ENCODE results near the gene SLC25A14. TPM values are rescaled to one million over a fixed set of nuclear protein-coding genes. Genes with fewer than 3 reads are reported as not detected.

Gene SLC25A14
- total and polyA plus RNA-seq, 2 donors: 8.5 to 14.1 TPM

DNA sequence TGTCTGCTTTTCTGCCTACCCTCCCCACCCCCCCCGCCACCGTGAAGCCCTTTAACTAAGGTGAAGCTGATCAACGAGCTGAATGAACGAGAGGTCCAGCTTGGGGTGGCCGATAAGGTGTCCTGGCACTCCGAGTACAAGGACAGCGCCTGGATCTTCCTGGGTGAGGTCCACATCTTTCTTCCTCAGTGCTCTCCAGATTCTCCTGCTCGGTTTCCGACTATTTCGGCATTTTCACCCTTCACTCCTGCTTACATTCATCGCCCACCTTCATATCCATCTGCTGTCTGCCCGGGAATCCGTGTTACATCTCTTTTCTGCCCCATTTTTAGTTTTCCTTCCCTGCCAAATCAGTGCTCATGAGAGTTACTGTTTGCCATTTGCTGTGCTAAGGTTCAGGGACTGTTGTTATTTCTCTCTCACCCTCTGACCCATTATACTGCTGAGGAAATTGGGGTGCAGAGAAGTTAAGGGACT, 62.5 kb downstream of the SLC25A14 start:
- DNase-seq (ENCODE audit: extremely low spot score): no peak
- Histone ChIP-seq H3K36me3 (ENCODE audit: insufficient read depth) (no peaks in the 10 kb centered on the region), H3K4me3 (ENCODE audit: low read depth, low read length) (peak overlapping the region; percentile 68), H3K4me1 (ENCODE audit: insufficient read depth) (no peaks in the 10 kb centered on the region), H3K27ac (ENCODE audit: low read depth) (no peak overlapping the region)
- WGBS: under 1% methylated on average over 13 of the region's 13 CpGs

DNA sequence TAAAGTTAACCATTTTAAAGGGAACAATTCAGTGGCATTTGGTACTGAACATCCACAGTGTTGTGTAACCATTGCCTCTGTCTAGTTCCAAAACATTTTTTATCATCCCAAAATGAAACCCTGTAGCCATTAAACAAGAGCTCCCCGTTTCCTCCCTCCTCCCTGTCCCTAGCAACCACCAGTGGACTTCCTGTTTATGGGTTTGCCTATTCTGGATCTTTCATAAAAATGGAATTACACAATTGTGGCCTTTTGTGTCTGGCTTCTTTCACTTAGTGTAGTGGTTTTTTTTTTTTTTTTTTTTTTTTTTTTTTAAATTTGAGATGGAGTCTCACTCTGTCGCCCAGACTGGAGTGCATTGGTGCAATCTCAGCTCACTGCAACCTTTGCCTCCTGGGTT, 73.7 kb downstream of the SLC25A14 start:
- H3K27ac ChIP-seq (ENCODE audit: low read depth): no peak overlapping the region
- H3K4me3 ChIP-seq (ENCODE audit: low read depth, low read length): no peak overlapping the region
- H3K4me1 ChIP-seq (ENCODE audit: insufficient read depth): no peaks in the 10 kb centered on the region
- DNase-seq (ENCODE audit: extremely low spot score): no peak
- WGBS: 63% methylated on average over 2 of the region's 2 CpGs
- H3K36me3 ChIP-seq (ENCODE audit: insufficient read depth): no peaks in the 10 kb centered on the region

DNA sequence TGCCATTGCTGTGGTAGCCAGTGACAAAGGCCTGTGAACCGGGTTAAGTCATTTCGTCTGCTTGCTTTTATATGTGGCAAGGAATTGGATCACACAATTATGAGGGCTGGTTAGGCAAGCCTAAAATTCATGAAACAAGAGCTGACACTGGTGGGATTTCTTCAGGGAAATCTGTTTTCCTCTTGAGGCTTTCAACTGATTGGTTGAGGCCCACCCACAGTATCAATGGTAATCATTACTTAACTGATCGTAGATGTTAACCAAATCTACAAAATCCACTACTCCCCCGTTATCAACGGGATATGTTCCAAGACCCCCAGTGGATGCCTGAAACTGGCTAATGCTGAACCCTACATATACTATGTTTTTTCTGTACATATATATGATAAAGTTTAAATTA, 75.1 kb downstream of the SLC25A14 start:
- DNase-seq (ENCODE audit: extremely low spot score): no peak
- no peak overlapping the region for H3K27ac ChIP-seq (ENCODE audit: low read depth)
- no peaks in the 10 kb centered on the region for H3K4me1 ChIP-seq (ENCODE audit: insufficient read depth)
- WGBS: 97% methylated on average over 5 of the region's 5 CpGs
- no peaks in the 10 kb centered on the region for H3K36me3 ChIP-seq (ENCODE audit: insufficient read depth)
- no peak overlapping the region for H3K4me3 ChIP-seq (ENCODE audit: low read depth, low read length)

DNA sequence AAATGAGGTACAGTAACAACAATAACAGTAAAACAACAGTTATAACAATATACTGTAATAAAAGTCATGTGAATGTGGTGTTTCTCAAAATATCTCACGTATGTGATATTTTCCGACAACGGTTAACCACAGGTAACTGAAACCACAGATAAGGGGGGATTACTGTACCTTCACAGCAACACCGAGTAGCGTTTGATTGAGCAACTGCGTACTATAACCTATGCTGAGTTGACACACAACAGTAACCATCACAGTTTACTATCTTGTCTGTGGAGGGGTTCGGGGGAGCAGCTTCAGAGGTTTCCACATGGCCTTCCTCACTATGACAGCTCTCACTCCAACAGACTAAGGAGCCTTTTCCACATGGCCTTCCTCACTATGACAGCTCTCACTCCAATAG, 75.5 kb downstream of the SLC25A14 start:
- Histone ChIP-seq H3K27ac (ENCODE audit: low read depth) (no peak overlapping the region), H3K36me3 (ENCODE audit: insufficient read depth) (no peaks in the 10 kb centered on the region), H3K4me1 (ENCODE audit: insufficient read depth) (no peaks in the 10 kb centered on the region), H3K4me3 (ENCODE audit: low read depth, low read length) (no peak overlapping the region)
- no peak for DNase-seq (ENCODE audit: extremely low spot score)
- WGBS: 91% methylated on average over 7 of the region's 7 CpGs

DNA sequence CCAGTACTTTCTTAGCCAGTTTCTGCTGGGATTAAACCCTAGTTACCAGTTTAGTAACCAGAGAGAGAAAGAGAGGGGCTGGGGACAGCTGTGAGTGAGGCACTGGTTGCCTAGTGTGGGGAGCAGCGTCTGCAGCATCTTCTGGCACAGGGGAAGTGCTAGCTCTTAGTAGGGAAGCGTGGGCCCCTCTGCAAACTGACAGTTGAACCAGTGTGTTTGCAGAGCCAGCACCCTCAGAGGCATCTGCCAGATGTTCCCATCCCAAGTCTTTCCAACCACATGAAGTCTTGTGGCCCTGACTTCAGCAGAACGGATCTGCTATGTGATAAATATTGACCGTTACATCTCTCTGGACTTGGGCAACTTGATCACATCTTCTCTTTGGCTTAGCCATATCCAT, 77.1 kb downstream of the SLC25A14 start:
- 83% methylated on average over 4 of the region's 4 CpGs for WGBS
- Histone ChIP-seq H3K27ac (ENCODE audit: low read depth) (no peak overlapping the region), H3K4me1 (ENCODE audit: insufficient read depth) (no peaks in the 10 kb centered on the region), H3K4me3 (ENCODE audit: low read depth, low read length) (no peak overlapping the region), H3K36me3 (ENCODE audit: insufficient read depth) (no peaks in the 10 kb centered on the region)
- DNase-seq (ENCODE audit: extremely low spot score): no peak

DNA sequence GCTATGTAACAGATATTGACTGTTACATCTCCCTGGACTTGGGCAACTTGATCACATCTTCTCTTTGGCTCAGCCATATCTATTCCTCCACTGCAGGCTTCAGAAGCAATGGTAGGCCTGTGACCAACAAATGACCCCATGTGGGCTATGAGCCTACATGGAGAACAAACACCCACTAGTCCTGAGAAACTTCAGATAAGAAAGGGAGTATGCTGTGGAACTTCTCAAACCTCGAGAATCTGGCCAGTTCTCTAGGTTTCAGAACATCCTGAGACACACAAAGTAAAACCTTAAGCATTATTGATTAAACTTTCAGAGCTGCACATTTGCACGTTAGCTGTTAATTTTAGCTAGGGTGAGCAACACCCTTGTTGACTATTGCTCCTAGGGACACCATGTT, 78.3 kb downstream of the SLC25A14 start:
- no peak overlapping the region for H3K4me3 ChIP-seq (ENCODE audit: low read depth, low read length)
- no peak for DNase-seq (ENCODE audit: extremely low spot score)
- H3K36me3 ChIP-seq (ENCODE audit: insufficient read depth): no peaks in the 10 kb centered on the region
- WGBS: 77% methylated on average over 2 of the region's 2 CpGs
- no peak overlapping the region for H3K27ac ChIP-seq (ENCODE audit: low read depth)
- H3K4me1 ChIP-seq (ENCODE audit: insufficient read depth): no peaks in the 10 kb centered on the region

DNA sequence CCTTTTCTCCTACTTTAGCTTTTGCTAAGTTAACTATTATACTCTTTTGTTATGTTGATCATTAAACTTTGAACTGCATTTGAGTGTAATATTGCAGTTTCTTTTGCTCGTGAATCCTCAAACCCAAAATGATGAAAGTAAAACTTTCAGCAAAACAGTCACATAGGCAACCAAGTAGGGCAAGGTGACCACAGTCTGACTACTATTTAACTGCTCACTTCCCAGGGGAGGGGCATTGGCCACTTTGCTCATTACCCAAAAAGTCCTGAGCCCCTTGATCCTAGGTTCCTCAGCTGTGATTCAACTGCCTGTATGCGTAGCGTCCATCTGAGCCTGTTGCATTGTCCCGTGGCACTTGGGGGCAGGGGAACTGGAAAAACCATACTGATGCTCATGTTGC, 79.0 kb downstream of the SLC25A14 start:
- no peaks in the 10 kb centered on the region for H3K36me3 ChIP-seq (ENCODE audit: insufficient read depth)
- no peak overlapping the region for H3K27ac ChIP-seq (ENCODE audit: low read depth)
- 88% methylated on average over 4 of the region's 4 CpGs for WGBS
- no peaks in the 10 kb centered on the region for H3K4me1 ChIP-seq (ENCODE audit: insufficient read depth)
- DNase-seq (ENCODE audit: extremely low spot score): no peak
- no peak overlapping the region for H3K4me3 ChIP-seq (ENCODE audit: low read depth, low read length)

DNA sequence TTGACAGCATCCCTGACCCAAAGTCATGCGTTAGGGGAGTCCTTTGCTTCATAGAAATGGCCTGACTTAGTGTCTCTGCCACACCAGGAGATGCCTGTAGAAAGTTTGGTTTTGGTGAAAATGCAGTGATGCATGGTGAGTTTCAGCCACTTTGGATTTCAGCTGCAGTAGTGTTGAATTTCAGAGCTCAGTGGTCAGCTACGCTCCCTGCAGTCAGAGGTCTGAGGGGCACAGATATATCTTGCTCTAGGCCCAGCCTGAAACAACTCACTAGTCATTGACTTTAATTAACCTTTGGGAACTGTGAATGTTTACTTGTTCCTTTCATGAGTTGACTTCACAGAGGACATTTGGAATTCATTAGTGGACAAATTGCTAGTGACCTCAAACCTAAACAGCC, 79.5 kb downstream of the SLC25A14 start:
- WGBS: 49% methylated on average over 2 of the region's 2 CpGs
- no peaks in the 10 kb centered on the region for H3K36me3 ChIP-seq (ENCODE audit: insufficient read depth)
- no peak overlapping the region for H3K4me3 ChIP-seq (ENCODE audit: low read depth, low read length)
- no peaks in the 10 kb centered on the region for H3K4me1 ChIP-seq (ENCODE audit: insufficient read depth)
- no peak for DNase-seq (ENCODE audit: extremely low spot score)
- H3K27ac ChIP-seq (ENCODE audit: low read depth): no peak overlapping the region

Small RNA genes lying within 50 kb of the gene (small RNA-seq; reads per million reads assigned to genes)
- gene AL035423.1 (not detected), gene RNU6-1130P (not detected)

Other genes with a start within 250 kb of the SLC25A14 start
- gene ELF4, start 229.4 kb upstream of the SLC25A14 start, total RNA-seq: 11.3 TPM
- 13.7 TPM for gene ELF4, start 229.4 kb upstream of the SLC25A14 start, polyA plus RNA-seq
- 10.8 TPM for gene AIFM1, start 174.1 kb upstream of the SLC25A14 start, total RNA-seq
- gene AIFM1, start 174.1 kb upstream of the SLC25A14 start, polyA plus RNA-seq: 26.2 TPM
- gene RAB33A, start 168.0 kb upstream of the SLC25A14 start, total RNA-seq: 2.5 TPM
- gene RAB33A, start 168.0 kb upstream of the SLC25A14 start, polyA plus RNA-seq: 2.4 TPM
- 13.0 TPM for gene ZNF280C, start 71.0 kb upstream of the SLC25A14 start, total RNA-seq
- 2.0 TPM for gene ZNF280C, start 71.0 kb upstream of the SLC25A14 start, polyA plus RNA-seq
- gene GPR119, start 45.8 kb downstream of the SLC25A14 start, total RNA-seq: not detected
- gene GPR119, start 45.8 kb downstream of the SLC25A14 start, polyA plus RNA-seq: not detected
- 24.0 TPM for gene RBMX2, start 62.1 kb downstream of the SLC25A14 start, total RNA-seq
- 20.6 TPM for gene RBMX2, start 62.1 kb downstream of the SLC25A14 start, polyA plus RNA-seq